Body of pancreas (tissue), 4 donors: Measurements from ENCODE around the gene PRR18.

Experiments
- POLR2A ChIP-seq, 3 donors: fragments of 450-650 bp; IDR thresholded peaks; one replicate each; pipeline ENCODE4 v1.6.1; 2016; ENCODE audit warnings: antibody characterized with exemption in 3 of 3, mild to moderate bottlenecking in 2 of 3
- TF ChIP-seq, protein P1 (sequence below), 7 experiments: fragments of 450-650 bp in 4 of 7; fragments of 200-600 bp in 3 of 7; sonication (generic) in 3 of 7; IDR thresholded peaks; one replicate each; pipeline ENCODE4 v1.5.1; 2016 to 2019; ENCODE audit warnings: antibody characterized with exemption in 7 of 7

DNA sequence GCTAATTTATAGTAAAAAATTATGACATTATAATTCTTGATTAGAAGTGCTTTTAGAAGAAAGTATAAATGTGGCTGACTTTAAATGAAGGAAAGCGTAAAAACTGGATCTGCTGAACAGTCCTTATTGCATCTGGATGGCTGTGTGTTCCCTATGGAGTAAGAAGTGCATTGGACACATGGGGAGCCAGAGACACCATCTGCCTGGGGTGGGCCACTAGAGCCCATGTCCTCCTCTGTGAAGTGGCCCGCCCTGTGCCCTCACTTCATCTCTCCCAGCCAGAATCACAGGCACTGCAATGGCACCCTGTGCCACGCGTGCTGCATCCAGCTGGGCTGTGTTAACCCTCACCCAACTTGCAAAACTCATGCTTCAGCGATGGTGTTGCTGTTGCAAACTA lies 47.4 kb upstream of the PRR18 start:
- TF ChIP-seq, protein P1, sequence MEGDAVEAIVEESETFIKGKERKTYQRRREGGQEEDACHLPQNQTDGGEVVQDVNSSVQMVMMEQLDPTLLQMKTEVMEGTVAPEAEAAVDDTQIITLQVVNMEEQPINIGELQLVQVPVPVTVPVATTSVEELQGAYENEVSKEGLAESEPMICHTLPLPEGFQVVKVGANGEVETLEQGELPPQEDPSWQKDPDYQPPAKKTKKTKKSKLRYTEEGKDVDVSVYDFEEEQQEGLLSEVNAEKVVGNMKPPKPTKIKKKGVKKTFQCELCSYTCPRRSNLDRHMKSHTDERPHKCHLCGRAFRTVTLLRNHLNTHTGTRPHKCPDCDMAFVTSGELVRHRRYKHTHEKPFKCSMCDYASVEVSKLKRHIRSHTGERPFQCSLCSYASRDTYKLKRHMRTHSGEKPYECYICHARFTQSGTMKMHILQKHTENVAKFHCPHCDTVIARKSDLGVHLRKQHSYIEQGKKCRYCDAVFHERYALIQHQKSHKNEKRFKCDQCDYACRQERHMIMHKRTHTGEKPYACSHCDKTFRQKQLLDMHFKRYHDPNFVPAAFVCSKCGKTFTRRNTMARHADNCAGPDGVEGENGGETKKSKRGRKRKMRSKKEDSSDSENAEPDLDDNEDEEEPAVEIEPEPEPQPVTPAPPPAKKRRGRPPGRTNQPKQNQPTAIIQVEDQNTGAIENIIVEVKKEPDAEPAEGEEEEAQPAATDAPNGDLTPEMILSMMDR (IDR thresholded peaks at IDR 0.05): no peak
- TF ChIP-seq POLR2A (IDR thresholded peaks at IDR 0.05): no peak
